Measurements from ENCODE around the gene DDX18.
"Not testable (repeated sequence)": the region's sequence is repeated elsewhere in the genome, so short reads cannot be mapped to it uniquely, and the experiment has no call there.

Gene DDX18

DNA sequence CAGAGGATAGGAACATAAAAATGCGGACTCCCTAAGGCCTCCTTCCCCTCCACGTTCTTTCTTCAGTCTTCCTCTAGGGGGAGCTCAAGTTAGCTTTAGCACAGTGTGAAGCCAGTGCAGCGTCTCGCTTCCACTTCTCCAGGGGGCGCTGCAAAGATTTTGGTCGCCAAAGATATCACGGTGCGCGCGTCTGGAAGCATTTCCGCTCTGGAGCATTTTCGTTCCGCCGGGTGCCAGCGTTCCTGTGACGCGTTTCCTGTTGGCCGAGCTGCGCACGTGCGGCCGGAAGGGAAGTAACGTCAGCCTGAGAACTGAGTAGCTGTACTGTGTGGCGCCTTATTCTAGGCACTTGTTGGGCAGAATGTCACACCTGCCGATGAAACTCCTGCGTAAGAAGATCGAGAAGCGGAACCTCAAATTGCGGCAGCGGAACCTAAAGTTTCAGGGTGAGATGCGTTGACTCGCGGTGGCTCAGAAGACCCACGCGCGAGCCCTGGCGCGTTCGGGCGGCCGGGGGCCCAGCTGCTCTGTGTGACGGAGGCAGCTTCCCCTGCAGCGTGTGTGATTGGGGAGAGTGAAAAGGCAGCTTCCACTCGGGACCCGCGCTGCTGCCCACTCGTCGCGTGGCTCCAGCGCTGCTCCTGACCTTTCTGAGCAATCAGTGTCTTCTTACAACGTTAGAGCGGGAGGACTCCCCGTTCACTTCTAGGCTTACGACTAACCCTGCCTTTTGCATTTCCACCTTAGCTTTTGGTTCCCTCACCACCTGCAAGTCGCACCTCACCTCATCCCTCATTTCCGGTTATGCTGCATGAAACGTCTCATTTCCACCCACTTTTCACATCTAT lies at the start of gene DDX18:
TSS of gene DDX18 (plus strand) at position 275 of the 848 bp plus-strand sequence. CDS start at position 362, 87 bp downstream.
- DNase-seq, result peak; percentile 97

DNA sequence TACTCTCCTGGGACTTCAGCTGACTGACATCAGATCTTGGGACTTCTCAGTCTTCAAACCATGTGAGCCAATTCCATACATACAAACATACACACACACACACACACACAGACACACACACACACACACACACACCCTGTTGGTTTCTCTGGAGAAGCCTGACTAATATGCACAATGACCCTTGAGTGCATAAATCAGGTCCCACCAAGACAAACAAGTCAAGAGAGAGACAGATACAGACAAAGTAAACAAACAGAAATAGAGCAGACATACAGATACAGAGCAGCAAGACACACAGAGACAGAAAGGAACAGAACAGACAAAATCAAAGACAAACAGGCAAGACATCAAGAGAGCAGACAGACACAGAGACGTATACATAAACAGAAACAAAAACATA lies 43.8 kb upstream of the DDX18 start:
- DNase-seq, result no peak

DNA sequence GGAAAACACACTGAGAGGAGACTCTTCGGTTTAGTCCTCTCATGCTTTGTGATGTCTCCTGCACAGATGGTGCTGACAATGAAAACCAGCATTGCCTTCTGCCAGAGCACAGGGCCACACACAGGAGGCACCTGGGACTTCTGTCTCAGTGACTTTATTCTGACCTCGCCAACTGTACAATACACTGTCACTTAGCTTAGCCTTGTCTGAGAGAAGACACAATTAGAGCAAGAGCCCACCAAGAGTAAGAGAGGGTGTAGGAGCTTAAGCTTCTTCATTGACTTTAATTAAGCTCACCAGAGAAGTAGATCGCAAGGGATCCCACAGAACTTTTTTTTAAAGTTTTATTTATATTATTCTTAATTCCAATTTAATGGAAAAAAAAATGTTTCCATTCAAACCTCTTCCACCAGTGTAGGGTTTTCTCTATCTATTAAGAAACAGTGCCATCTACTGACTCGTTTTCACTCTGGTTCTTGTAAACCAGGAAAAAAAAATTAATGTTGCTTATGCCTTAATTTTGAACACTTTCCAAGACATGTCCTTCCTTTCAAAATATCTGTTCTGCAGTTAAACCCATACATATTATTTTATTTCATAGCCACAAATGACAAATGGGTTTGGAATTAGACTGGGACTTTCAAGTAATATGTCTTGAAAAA lies 42.4 kb upstream of the DDX18 start:
- no peak for DNase-seq

DNA sequence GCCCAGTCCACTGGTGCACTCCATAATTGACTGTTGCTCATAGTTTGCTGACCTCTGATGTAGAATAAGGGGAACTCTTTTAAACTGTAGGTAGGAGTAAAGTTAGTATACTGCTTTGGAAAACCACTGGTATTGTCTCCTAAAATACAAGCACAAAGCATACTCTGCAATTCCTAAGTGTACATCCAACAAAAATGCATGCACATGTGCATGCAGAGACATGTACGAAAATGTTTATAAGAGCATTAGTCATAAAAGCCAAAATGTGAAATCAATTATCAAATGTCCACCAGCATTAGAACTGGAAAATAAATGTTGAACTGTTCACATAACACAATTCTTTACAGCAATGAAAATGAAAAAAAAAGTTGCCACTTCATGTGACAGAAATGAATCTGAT lies 39.8 kb upstream of the DDX18 start:
- no peak for DNase-seq

DNA sequence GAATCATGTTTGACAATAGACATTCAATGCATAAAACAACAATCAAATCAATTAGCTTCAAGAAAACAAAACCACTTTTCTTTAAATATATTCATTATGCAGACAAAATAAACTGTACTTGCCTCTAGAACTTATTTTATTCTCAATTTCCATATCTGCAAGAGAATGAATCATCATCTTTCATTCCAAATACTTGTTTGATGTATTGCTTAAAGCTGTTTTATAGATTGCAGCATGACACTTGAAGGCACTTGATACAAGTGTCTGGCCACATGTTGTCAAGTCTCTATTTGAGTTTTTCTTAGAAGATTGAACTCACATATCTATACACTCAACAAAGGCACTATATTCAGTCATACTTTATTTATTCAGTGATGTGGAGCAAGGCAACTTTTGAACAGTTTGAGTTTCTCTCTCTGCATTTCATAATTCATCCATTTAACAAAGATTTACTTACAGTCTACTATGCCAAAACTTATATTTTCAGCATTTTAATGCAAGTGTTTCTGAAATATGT lies 38.7 kb upstream of the DDX18 start:
- DNase-seq, result no peak

DNA sequence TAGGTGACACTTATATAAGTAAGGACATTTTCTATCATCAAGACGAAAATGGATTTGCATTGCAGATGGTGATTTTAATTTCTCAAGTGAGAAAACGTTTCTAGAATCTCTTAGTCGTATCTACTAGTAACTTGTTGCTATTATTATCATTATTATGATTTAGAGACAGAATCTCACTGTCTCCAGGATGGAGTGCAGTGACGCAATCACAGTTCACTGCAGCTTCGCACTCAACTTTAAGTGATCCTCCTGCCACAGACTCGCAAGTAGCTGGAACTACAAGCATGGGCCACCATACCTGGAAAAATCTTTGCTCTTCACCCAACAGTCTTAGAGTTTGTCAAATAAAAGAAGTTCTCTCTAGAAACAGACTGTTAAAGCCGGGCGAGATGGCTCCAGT lies 37.6 kb upstream of the DDX18 start:
- DNase-seq, result no peak

DNA sequence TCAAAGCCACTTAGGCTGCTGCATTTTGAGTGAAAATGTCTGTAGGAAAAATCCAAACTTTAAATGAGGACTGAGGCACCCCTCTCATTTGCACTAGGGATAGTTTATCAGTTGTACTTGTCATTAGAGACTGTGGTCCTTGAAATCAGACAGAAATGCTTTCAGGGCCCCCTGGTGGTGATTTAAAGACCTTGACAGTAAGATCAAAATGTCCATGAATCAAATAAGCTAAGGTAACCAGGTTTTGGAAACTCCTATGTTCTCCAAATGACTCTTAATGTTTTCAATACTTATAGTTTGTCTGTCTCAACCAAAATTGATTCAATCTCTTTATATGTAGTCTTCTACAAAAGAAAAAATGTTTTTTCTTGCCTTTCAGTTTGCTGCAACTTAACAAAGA lies 28.8 kb upstream of the DDX18 start:
- DNase-seq, result peak; percentile 21

DNA sequence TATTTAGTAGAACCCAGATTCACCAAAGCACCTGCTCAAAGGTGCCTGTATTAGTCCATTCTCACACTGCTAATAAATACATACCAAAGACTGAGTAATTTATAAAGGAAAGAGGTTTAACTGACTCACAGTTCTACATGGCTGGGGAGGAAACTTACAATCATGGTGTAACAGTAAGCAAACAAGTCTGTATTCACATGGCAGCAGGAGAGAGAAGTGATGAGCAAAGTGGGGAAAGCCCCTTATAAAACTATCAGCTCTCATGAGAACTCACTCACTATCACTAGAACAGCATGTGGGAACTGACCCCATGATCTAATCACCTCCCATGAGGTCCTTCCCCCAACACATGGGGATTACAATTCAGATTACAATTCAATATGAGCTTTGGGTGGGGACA lies 28.0 kb upstream of the DDX18 start:
- no peak for DNase-seq

DNA sequence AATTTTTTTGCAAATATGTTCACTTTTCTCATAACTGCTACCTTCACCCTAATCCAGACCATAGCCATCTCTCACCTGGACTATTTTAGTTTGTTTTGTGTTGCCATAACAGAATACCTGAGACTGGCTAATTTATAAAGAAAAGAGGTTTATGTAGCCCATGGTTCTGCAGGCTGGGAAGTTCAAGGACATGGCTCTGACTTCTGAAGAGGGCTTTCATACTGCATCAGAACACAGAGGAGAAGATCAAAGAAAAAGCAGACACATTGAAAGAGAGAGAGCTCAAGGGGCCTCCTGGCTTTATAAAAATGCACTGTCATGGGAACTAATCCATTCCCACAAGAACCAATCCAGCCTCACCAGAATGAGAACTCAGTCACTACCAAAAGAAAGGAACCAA lies 25.0 kb upstream of the DDX18 start:
- no peak for DNase-seq

DNA sequence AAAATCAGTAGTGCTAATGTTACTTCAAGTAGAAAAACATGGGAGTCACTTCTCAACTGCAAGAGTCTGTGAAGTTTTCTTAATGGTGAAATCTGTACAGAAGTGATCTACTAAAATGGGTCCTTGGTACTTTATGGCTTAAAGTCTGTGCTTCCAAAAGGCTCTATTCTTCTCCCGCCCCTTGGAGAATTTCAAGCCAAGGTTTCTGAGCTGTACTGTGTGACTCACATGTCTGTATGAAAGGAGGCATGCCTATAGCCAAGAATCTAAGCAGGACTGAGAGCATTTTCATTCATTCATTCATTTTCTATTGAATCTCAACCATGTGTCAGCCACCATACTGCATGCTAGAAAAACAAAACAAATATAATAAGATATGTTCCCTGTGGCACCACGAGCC lies 19.8 kb upstream of the DDX18 start:
- DNase-seq, result no peak

DNA sequence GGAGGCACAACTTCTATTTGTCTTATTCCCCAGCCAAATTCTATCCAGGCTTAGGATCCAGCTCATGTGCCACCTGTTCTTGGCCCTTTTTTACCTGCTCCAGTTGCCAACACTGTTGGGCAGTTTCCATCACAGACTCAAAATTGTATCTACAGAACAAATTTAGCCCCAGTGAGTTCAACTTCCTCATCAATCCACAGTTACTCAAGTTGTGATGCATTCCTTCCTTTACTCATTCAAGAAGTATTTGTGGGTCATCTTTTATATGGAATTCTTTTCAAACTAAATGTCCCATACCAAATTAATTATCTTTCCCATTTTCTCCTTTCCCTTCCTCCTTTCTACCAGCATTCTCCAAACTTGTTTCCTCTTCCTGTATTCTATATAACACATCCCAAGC lies 12.7 kb upstream of the DDX18 start:
- no peak for DNase-seq

DNA sequence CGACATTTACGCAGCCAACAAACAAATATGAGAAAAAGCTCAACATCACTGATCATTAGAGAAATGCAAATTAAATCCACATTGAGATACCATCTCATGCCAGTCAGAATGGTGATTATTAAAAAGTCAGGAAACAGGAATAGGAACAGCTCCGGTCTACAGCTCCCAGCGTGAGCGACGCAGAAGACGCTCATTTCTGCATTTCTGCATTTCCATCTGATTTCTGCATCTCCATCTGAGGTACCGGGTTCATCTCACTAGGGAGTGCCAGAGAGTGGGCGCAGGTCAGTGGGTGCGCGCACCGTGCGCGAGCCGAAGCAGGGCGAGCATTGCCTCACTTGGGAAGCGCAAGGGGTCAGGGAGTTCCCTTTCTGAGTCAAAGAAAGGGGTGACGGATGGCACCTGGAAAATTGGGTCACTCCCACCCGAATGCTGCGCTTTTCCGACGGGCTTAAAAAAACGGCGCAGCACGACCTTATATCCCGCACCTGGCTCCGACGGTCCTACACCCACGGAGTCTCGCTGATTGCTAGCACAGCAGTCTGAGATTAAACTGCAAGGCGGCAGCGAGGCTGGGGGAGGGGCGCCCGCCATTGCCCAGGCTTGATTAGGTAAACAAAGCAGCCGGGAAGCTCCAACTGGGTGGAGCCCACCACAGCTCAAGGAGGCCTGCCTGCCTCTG lies 10.7 kb upstream of the DDX18 start:
- not testable (repeated sequence) for DNase-seq

DNA sequence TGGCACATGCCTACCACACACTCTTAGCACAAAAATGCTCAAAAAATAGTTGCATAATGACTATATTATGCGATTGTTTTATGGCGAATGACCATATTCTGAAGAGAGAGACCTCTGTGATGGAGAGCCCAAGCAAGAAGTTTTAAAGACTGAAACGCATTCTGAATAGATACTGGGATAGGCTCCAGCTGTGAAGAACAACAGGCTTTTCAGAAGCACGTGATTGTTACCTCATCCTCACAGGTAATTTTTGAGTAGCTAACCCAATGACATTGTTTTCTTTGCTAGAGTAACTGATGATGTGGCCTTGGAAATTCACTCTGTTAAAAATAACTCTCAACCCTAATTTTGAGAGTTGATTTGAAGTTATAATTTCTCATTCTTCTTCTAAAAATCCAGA lies 2.0 kb upstream of the DDX18 start:
- DNase-seq, result no peak

DNA sequence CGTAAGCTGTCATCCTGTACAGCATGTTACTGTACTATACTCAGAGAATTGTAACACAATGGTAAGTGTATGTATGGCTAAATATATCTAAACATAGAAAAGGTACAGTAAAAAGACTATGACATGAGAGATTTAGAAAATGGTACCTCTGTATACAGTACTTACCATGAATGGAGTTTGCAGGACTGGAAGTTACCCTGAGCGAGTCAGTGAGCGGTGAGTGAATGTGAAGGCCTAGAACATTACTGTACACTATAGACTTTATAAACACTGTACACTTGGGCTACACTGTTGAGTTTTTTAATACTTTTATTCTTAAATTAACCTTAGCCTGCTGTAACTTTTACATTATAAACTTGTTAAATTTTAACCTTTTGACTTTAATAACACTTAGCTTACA lies 1.5 kb downstream of the DDX18 start:
- no peak for DNase-seq

DNA sequence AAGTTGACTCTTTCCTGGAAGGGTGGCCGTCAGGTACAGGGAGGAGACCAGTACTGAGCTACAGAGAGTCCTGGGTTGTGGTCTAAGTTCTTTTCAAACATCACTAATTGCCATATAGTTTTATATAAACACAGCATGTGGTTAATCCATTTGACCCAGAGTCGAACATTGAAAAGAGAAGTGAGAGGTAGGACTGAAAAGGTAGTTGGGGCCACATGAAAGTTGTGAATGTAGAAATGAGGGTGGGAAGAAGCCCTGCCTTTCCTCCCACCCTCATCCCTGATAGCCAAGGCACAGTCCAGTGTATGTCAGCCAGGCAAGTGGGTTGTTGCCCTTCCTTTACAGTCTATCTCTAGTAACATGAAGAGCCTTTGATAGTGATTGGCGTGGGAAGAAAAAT lies 4.4 kb downstream of the DDX18 start:
- DNase-seq, result no peak

DNA sequence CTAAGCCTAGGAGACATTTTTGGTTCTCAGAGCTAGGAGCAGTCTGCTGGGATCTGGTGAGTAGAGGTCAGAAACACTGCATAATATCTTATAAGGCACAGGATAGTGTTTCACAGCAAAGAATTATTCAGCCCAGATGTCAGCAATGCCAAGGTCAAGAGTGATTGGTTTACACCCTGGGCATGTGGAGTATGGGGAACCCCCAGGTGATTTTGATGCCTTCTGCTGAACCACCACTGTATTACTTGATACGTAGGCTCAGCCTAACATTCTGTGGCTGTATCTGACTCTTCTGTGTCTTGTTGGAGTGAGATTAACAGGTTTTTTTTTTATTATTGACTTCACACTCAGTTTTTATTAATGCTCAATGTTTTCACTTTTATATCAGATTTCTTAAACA lies 6.0 kb downstream of the DDX18 start:
- no peak for DNase-seq

DNA sequence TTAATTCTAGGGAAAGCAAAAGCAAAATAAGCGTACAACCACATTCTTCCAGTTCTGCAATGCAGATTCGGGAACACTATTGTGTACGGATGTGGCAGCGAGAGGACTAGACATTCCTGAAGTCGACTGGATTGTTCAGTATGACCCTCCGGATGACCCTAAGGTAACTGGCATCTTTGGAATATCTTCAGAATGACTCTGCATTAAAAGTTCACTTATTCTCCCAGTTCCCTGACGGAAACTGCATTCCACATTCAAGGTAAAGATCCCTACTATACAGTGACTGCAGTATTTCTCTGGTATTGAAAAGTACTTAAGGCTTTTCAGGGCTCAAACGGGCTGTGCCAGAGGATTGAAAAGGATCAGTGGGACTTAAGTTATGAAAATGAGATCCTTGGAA lies 10.9 kb downstream of the DDX18 start:
- no peak for DNase-seq

DNA sequence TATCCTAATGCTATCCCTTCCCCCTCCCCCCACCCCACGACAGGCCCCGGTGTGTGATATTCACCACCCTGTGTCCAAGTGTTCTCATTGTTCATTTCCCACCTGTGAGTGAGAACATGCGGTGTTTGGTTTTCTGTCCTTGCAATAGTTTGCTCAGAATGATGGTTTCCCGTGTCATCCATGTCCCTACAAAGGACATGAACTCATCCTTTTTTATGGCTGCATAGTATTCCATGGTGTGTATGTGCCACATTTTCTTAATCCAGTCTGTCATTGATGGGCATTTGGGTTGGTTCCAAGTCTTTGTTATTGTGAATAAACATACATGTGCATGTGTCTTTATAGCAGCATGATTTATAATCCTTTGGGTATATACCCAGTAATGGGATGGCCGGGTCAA lies 13.0 kb downstream of the DDX18 start:
- not testable (repeated sequence) for DNase-seq

DNA sequence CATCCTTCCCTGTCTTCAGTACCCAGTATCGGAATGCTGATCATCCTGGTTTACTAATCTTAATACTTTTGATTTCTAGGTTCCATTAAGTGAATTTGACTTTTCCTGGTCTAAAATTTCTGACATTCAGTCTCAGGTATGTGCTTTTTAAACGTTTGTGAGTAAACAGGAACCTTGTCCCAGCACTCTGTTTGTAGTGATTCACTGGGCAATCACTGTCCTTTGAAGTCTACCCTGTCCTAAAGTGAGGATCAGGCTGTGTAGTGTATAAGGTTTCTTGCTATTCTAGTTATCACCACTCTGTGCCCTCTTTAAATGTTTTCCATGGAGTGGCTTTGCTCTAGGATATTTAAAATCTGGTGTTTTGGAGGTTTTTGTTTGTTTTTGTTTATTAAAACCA lies 14.4 kb downstream of the DDX18 start:
- DNase-seq, result no peak

DNA sequence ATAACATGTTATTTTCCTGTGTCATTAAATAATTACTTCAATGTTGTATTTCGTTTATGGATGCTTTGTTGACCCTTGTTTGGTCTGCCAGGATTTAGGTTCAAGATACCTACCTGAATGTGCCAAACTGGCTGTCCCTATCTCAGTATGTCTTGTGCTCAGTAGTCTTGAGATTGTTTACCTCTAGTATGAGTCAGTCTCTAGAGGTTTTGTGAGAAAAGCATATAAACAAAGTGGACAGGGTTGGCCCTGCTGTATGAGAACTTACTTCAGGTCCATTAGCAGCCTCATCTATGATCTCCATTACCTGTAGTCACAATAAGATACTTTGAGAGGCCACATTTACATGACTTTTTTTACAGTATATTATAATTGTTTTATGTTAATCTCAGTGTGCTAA lies 17.8 kb downstream of the DDX18 start:
- DNase-seq, result no peak

DNA sequence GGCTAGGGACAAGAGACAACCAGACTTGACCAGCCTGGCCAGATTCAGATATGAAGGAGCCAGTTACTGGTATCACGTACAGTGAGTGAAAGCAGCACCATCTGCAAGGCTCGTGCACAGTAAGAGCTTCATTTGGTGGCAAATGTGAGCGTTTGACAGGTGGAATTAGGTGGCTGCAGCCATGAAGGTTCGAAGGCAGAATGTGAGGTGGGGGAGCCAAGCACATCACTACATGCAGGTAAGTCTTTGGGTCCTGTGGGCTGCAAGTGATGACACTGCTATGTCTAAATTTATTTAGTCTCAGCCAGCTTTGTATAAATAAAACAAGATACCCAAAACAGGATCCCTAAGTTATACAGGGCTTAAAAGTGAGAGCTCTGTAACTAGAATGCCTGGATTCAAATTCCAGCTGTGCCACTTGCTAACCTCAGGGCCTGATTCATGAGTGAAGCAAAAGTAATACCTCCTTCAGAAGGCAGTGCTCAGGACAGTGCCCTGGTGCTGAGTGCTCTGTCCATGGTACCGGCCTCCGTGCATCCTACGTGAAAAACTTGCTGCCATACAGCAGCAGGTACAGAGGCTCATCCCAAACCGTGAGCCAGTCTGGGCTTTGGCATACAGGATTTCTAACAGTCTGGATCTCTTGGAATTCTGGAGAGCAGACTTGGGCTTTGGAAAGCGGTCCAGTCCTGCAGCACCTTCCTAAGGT lies 18.6 kb downstream of the DDX18 start:
- DNase-seq, result no peak

DNA sequence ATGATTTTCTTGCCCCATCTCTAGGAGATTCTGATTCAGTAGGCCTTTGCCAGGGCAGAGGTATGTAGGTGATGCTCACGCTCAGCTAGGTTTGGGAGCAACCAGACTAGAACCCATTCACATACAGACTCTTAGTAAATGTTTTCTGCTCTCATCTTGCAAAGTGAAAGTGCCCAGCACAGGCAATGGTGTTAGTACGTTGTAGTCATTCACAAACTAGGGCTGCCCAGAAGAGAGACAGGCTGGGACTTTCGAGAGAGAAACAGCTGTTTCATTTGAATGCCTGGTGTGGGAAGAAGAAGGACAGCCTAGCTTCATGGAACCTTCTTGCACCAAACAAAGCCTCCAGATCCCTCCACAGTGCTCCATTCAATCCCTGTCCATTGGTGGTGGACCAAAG lies 19.4 kb downstream of the DDX18 start:
- no peak for DNase-seq

DNA sequence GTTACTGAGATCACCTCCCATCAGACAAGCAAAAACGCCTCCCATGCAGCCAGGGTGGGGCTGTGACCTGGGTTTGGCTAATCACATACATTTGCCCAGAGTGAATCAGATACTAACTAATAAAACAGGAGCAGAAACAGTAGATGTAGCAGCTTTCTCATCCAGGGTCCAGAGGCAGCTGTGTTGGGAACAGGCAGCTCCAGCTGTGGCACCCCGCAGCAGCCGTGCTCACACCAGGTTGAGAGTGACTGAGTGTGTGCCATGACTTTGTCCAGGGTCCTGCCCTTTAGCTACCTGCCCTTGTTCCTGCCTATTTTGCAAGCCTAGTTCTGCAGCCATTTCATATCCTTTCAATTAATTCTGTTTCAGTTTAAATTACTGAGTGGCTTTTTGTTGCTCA lies 20.5 kb downstream of the DDX18 start:
- no peak for DNase-seq
